ENCODE measurements around the gene ZC3H7B. TPM values are rescaled to one million over a fixed set of nuclear protein-coding genes. Genes with fewer than 3 reads are reported as not detected.

ZC3H7B gene
- total RNA-seq, 1 donor = 53.6 TPM

GRCh38 chr22:41353862-41354575, 52.7 kb downstream of the ZC3H7B start:
- H4K20me1 ChIP-seq (ENCODE audit: insufficient read depth, low read length) = peaks cover 4% of the 10 kb centered on the region
- peaks cover 61% of the 10 kb centered on the region for H3K36me3 ChIP-seq (ENCODE audit: insufficient read depth, low read length)
- H3K27ac ChIP-seq (ENCODE audit: low read depth, low read length) = no peak overlapping the region
- no peaks in the 10 kb centered on the region for H3K27me3 ChIP-seq (ENCODE audit: insufficient read depth, low read length)
- no peak overlapping the region for H2AFZ ChIP-seq (ENCODE audit: low read length)
- H3K9me3 ChIP-seq (ENCODE audit: low read depth, low read length) = no peaks in the 10 kb centered on the region
- no peak overlapping the region for H3K4me2 ChIP-seq (ENCODE audit: insufficient read depth, low read length)
- peaks cover 7% of the 10 kb centered on the region for H3K4me1 ChIP-seq (ENCODE audit: insufficient read depth, low read length)
- DNase-seq (ENCODE audit: insufficient read length, low spot score, missing footprints) = no peak
- no peak overlapping the region for H3K4me3 ChIP-seq (ENCODE audit: insufficient read depth, low read length)
- no peaks in the 10 kb centered on the region for H3K79me2 ChIP-seq (ENCODE audit: insufficient read depth, low read length)
- TF ChIP-seq, protein P1, sequence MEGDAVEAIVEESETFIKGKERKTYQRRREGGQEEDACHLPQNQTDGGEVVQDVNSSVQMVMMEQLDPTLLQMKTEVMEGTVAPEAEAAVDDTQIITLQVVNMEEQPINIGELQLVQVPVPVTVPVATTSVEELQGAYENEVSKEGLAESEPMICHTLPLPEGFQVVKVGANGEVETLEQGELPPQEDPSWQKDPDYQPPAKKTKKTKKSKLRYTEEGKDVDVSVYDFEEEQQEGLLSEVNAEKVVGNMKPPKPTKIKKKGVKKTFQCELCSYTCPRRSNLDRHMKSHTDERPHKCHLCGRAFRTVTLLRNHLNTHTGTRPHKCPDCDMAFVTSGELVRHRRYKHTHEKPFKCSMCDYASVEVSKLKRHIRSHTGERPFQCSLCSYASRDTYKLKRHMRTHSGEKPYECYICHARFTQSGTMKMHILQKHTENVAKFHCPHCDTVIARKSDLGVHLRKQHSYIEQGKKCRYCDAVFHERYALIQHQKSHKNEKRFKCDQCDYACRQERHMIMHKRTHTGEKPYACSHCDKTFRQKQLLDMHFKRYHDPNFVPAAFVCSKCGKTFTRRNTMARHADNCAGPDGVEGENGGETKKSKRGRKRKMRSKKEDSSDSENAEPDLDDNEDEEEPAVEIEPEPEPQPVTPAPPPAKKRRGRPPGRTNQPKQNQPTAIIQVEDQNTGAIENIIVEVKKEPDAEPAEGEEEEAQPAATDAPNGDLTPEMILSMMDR (IDR thresholded peaks at IDR 0.05; ENCODE audit: extremely low read depth, low read depth, low read length) = no peak

DNA sequence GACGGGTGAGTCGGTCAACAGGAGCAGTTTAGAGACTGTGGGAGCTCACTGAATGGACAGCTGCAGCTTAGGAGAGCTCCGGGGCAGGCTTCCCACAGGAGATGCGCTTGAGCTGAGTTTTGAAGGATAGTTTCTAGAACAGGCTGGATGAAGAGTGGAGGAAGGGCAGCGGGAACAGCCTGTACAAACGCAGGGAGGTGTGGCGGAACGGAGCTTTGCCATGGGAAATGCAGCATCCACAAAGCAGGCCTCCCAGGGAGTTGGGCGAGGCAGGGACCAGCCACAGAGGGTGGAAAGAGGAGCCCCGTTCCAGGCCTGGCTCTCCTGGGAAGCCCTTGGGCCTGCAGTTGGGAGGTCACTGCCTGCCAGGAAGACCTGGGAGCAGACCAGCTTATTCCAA, 53.7 kb downstream of the ZC3H7B start:
- no peaks in the 10 kb centered on the region for H3K9me3 ChIP-seq (ENCODE audit: low read depth, low read length)
- H3K4me2 ChIP-seq (ENCODE audit: insufficient read depth, low read length) = no peak overlapping the region
- TF ChIP-seq, protein P1 (IDR thresholded peaks at IDR 0.05; ENCODE audit: extremely low read depth, low read depth, low read length) = no peak
- no peak overlapping the region for H3K4me3 ChIP-seq (ENCODE audit: insufficient read depth, low read length)
- H3K27ac ChIP-seq (ENCODE audit: low read depth, low read length) = no peak overlapping the region
- no peaks in the 10 kb centered on the region for H3K79me2 ChIP-seq (ENCODE audit: insufficient read depth, low read length)
- H4K20me1 ChIP-seq (ENCODE audit: insufficient read depth, low read length) = peaks cover 4% of the 10 kb centered on the region
- DNase-seq (ENCODE audit: insufficient read length, low spot score, missing footprints) = no peak
- no peaks in the 10 kb centered on the region for H3K27me3 ChIP-seq (ENCODE audit: insufficient read depth, low read length)
- H3K4me1 ChIP-seq (ENCODE audit: insufficient read depth, low read length) = peaks cover 7% of the 10 kb centered on the region
- H2AFZ ChIP-seq (ENCODE audit: low read length) = no peak overlapping the region
- H3K36me3 ChIP-seq (ENCODE audit: insufficient read depth, low read length) = peaks cover 60% of the 10 kb centered on the region

DNA sequence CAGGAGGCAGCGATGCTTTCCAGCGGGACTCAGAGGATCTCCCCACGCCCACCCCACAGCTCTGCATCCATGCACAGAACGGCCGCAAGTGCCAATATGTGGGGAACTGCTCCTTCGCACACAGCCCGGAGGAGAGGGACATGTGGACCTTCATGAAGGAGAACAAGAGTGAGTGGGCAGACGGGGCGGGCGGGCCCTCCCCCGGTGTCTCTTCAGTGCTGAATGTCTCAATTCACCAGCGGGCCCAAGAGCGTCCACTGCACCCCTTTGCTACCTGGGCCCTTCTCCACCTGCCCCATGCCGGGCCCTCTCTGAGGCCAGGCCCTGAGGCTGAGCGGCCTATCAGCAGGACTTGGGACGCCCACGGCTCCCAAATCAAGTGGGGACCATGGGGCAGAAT, 54.6 kb downstream of the ZC3H7B start:
- peaks cover 2% of the 10 kb centered on the region for H4K20me1 ChIP-seq (ENCODE audit: insufficient read depth, low read length)
- H3K9me3 ChIP-seq (ENCODE audit: low read depth, low read length) = no peaks in the 10 kb centered on the region
- H3K27ac ChIP-seq (ENCODE audit: low read depth, low read length) = no peak overlapping the region
- no peak overlapping the region for H3K4me2 ChIP-seq (ENCODE audit: insufficient read depth, low read length)
- no peak overlapping the region for H3K4me3 ChIP-seq (ENCODE audit: insufficient read depth, low read length)
- no peaks in the 10 kb centered on the region for H3K79me2 ChIP-seq (ENCODE audit: insufficient read depth, low read length)
- H3K27me3 ChIP-seq (ENCODE audit: insufficient read depth, low read length) = no peaks in the 10 kb centered on the region
- no peak for DNase-seq (ENCODE audit: insufficient read length, low spot score, missing footprints)
- TF ChIP-seq, protein P1 (IDR thresholded peaks at IDR 0.05; ENCODE audit: extremely low read depth, low read depth, low read length) = no peak
- no peak overlapping the region for H2AFZ ChIP-seq (ENCODE audit: low read length)
- no peaks in the 10 kb centered on the region for H3K4me1 ChIP-seq (ENCODE audit: insufficient read depth, low read length)
- H3K36me3 ChIP-seq (ENCODE audit: insufficient read depth, low read length) = peaks cover 54% of the 10 kb centered on the region

GRCh38 chr22:41356430-41357028, 55.2 kb downstream of the ZC3H7B start:
- TF ChIP-seq, protein P1 (IDR thresholded peaks at IDR 0.05; ENCODE audit: extremely low read depth, low read depth, low read length) = no peak
- H3K36me3 ChIP-seq (ENCODE audit: insufficient read depth, low read length) = peaks cover 50% of the 10 kb centered on the region

More at GRCh38 chr22:41356430-41357028, 55.2 kb downstream of the ZC3H7B start:
- Histone ChIP-seq H4K20me1 (ENCODE audit: insufficient read depth, low read length) (no peaks in the 10 kb centered on the region), H3K4me1 (ENCODE audit: insufficient read depth, low read length) (no peaks in the 10 kb centered on the region), H3K27me3 (ENCODE audit: insufficient read depth, low read length) (no peaks in the 10 kb centered on the region), H3K4me3 (ENCODE audit: insufficient read depth, low read length) (no peak overlapping the region), H3K9me3 (ENCODE audit: low read depth, low read length) (no peaks in the 10 kb centered on the region), H3K27ac (ENCODE audit: low read depth, low read length) (no peak overlapping the region), H3K79me2 (ENCODE audit: insufficient read depth, low read length) (no peaks in the 10 kb centered on the region), H3K4me2 (ENCODE audit: insufficient read depth, low read length) (no peak overlapping the region), H2AFZ (ENCODE audit: low read length) (no peak overlapping the region)
- no peak for DNase-seq (ENCODE audit: insufficient read length, low spot score, missing footprints)
